Measurements from ENCODE around the gene ZBTB43. TPM values are rescaled to one million over a fixed set of nuclear protein-coding genes. Genes with fewer than 3 reads are reported as not detected.

ZBTB43 gene
- total and polyA plus RNA-seq, 4 donors: 2.6 to 7.1 (median 5.0) TPM

DNA sequence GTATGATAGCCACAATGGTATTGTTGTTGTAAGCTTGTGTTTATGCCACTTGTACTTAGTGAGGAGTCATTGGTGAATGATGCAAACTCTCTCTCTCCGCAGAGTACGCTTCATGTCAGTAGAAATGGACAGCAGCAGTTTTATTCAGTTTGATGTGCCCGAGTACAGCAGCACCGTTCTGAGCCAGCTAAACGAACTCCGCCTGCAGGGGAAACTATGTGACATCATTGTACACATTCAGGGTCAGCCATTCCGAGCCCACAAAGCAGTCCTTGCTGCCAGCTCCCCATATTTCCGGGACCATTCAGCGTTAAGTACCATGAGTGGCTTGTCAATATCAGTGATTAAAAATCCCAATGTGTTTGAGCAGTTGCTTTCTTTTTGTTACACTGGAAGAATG is 74.4 kb downstream of the ZBTB43 start (continued):
- TF ChIP-seq EGR1 (IDR thresholded peaks at IDR 0.05; ENCODE audit: low read depth in 2 of 2) (no peak), TAF1 (conservative IDR thresholded peaks at IDR 0.05) (no peak), SP1 (IDR thresholded peaks at IDR 0.05) (no peak), NR2F2 (IDR thresholded peaks at IDR 0.05) (no peak)

- Histone ChIP-seq H3K36me3 (ENCODE audit: control insufficient read depth in 4 of 4, insufficient read depth in 3 of 4, low read depth in 1 of 4, low read length in 3 of 4) (peaks cover 5 to 19% (median 13%) of the 10 kb centered on the region in 4 donors), H3K9me3 (ENCODE audit: control insufficient read depth in 4 of 4, low read length in 3 of 4) (no peaks in the 10 kb centered on the region), H3K4me3 (ENCODE audit: low read depth in 1 of 3, low read length in 3 of 3) (no peak overlapping the region), H3K9ac (ENCODE audit: low read depth in 1 of 2, low read length in 2 of 2) (no peak overlapping the region), H3K27me3 (ENCODE audit: control insufficient read depth in 4 of 4, insufficient read depth in 4 of 4, low read length in 3 of 4) (no peaks in the 10 kb centered on the region), H3K4me1 (ENCODE audit: control insufficient read depth in 4 of 4, insufficient read depth in 4 of 4, low read length in 3 of 4) (peaks cover 0 to 8% (median 3%) of the 10 kb centered on the region in 4 donors), H3K27ac (ENCODE audit: low read depth in 1 of 2, low read length in 2 of 2) (no peak overlapping the region)
- TF ChIP-seq MAX (IDR thresholded peaks at IDR 0.05) (no peak), EGR1 (IDR thresholded peaks at IDR 0.05; ENCODE audit: low read depth in 2 of 2) (no peak), REST (IDR thresholded peaks at IDR 0.05) (no peak), RAD21 (IDR thresholded peaks at IDR 0.05) (no peak), RXRA (IDR thresholded peaks at IDR 0.05) (no peak), JUND (IDR thresholded peaks at IDR 0.05) (no peak), HNF4G (IDR thresholded peaks at IDR 0.05) (no peak), HNF4A (conservative IDR thresholded peaks at IDR 0.05) (no peak), YY1 (IDR thresholded peaks at IDR 0.05) (no peak)
- TF ChIP-seq, protein P1, sequence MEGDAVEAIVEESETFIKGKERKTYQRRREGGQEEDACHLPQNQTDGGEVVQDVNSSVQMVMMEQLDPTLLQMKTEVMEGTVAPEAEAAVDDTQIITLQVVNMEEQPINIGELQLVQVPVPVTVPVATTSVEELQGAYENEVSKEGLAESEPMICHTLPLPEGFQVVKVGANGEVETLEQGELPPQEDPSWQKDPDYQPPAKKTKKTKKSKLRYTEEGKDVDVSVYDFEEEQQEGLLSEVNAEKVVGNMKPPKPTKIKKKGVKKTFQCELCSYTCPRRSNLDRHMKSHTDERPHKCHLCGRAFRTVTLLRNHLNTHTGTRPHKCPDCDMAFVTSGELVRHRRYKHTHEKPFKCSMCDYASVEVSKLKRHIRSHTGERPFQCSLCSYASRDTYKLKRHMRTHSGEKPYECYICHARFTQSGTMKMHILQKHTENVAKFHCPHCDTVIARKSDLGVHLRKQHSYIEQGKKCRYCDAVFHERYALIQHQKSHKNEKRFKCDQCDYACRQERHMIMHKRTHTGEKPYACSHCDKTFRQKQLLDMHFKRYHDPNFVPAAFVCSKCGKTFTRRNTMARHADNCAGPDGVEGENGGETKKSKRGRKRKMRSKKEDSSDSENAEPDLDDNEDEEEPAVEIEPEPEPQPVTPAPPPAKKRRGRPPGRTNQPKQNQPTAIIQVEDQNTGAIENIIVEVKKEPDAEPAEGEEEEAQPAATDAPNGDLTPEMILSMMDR (IDR thresholded peaks at IDR 0.05; ENCODE audit: low read depth, low read length, missing input control): no peak
- TF ChIP-seq, protein P2, sequence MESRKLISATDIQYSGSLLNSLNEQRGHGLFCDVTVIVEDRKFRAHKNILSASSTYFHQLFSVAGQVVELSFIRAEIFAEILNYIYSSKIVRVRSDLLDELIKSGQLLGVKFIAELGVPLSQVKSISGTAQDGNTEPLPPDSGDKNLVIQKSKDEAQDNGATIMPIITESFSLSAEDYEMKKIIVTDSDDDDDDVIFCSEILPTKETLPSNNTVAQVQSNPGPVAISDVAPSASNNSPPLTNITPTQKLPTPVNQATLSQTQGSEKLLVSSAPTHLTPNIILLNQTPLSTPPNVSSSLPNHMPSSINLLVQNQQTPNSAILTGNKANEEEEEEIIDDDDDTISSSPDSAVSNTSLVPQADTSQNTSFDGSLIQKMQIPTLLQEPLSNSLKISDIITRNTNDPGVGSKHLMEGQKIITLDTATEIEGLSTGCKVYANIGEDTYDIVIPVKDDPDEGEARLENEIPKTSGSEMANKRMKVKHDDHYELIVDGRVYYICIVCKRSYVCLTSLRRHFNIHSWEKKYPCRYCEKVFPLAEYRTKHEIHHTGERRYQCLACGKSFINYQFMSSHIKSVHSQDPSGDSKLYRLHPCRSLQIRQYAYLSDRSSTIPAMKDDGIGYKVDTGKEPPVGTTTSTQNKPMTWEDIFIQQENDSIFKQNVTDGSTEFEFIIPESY (IDR thresholded peaks at IDR 0.05): no peak
- 97% methylated on average over 23 of the region's 23 CpGs for WGBS
- no peak for DNase-seq (ENCODE audit: low spot score)
These were observed 75.5 kb downstream of the ZBTB43 start for GRCh38 chr9:126880226-126880946.
